Measurements from ENCODE around the gene TEX2.

DNA sequence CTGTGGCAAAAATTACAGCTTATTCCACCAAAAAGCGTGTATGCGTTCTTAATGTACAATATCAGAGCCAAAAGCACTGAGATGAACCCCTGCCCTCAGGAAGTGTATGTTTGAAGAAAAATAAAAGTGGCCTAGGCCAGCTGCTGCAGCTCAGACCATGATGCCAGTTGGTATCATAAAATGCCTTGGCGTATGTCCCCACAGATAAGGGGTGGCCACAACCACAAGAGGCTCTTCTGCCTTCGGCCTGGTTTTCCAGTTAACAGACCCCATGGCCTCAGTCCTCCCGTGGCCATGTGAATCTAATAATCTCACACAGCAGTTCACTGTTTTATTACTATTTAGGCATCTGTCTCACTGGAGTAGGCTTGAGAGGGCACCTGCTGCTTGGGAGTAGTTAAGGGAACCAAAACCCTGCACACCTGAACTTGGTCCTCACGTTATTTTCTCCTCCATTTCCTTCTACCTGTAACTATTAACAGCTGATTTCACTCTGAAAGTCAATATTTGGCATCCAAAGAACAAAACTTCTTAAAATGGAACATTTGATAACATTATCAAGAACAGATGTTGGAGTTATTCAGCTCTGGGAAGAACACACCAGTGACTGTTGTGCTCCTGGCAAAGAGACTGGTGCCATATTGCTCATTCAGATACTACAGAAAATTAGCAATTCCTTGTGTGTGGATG, 98.3 kb downstream of the TEX2 start:
- no peak for TF ChIP-seq EP300 (IDR thresholded peaks at IDR 0.05)
- TF ChIP-seq, protein P1, sequence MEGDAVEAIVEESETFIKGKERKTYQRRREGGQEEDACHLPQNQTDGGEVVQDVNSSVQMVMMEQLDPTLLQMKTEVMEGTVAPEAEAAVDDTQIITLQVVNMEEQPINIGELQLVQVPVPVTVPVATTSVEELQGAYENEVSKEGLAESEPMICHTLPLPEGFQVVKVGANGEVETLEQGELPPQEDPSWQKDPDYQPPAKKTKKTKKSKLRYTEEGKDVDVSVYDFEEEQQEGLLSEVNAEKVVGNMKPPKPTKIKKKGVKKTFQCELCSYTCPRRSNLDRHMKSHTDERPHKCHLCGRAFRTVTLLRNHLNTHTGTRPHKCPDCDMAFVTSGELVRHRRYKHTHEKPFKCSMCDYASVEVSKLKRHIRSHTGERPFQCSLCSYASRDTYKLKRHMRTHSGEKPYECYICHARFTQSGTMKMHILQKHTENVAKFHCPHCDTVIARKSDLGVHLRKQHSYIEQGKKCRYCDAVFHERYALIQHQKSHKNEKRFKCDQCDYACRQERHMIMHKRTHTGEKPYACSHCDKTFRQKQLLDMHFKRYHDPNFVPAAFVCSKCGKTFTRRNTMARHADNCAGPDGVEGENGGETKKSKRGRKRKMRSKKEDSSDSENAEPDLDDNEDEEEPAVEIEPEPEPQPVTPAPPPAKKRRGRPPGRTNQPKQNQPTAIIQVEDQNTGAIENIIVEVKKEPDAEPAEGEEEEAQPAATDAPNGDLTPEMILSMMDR (IDR thresholded peaks at IDR 0.05) = no peak
- no peak for TF ChIP-seq POLR2A (IDR thresholded peaks at IDR 0.05)
- TF ChIP-seq POLR2AphosphoS5 (IDR thresholded peaks at IDR 0.05) = no peak
